DND-41 (cell line): Measurements from ENCODE around the gene TMEM134.

Source experiments
- EZH2 ChIP-seq: IDR thresholded peaks from 3 replicates; pipeline ENCODE4 v1.6.1; 2012; ENCODE audit warnings: borderline replicate concordance, low read depth, mild to moderate bottlenecking, moderate library complexity, low read length, inconsistent platforms; ENCODE audit not compliant: severe bottlenecking
- TF ChIP-seq, protein P1 (sequence below): IDR thresholded peaks from 2 replicates; pipeline ENCODE4 v1.5.1; 2012; ENCODE audit warnings: borderline replicate concordance, low read length, moderate library complexity, mild to moderate bottlenecking; ENCODE audit not compliant: poor library complexity, severe bottlenecking; ENCODE audit errors: extremely low read depth

GRCh38 chr11:67421430-67422031, 47.5 kb downstream of the TMEM134 start:
- TF ChIP-seq, protein P1, sequence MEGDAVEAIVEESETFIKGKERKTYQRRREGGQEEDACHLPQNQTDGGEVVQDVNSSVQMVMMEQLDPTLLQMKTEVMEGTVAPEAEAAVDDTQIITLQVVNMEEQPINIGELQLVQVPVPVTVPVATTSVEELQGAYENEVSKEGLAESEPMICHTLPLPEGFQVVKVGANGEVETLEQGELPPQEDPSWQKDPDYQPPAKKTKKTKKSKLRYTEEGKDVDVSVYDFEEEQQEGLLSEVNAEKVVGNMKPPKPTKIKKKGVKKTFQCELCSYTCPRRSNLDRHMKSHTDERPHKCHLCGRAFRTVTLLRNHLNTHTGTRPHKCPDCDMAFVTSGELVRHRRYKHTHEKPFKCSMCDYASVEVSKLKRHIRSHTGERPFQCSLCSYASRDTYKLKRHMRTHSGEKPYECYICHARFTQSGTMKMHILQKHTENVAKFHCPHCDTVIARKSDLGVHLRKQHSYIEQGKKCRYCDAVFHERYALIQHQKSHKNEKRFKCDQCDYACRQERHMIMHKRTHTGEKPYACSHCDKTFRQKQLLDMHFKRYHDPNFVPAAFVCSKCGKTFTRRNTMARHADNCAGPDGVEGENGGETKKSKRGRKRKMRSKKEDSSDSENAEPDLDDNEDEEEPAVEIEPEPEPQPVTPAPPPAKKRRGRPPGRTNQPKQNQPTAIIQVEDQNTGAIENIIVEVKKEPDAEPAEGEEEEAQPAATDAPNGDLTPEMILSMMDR: no peak
- TF ChIP-seq EZH2: no peak
